ENCODE measurements around the gene KIF25.

The KIF25 gene

DNA sequence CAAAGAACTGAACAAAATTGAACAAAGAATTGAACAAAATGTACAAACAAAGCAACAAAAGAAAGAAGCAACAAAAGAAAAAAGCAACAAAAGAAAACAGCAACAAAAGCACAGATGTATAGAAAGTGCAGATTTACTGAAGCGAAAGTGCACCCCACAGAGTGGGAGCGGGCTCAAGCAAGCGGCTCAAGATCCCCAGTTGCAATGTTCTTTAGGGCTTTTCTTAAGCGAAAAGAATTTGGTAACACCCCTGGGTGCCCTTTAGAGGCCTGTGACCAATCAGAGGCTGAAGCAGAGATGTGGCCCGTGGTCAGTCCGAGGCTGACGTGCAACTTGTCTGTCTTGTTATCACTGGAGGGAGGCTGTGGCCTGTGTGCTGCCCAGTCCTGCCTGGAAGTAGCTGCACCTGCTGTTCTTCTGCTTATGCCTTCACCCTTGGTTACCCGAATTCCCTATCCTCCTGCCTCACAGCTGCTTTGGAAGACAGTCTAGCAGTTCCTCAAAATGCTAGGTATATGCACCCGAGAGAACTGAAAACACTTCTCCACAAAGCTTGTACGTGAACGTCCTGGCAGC lies 13.2 kb upstream of the KIF25 start:
- Histone ChIP-seq H3K27me3 (ENCODE audit: insufficient read depth, low read length, poor library complexity, severe bottlenecking) (no peaks in the 10 kb centered on the region), H3K4me3 (ENCODE audit: low read length, poor library complexity, severe bottlenecking) (no peak overlapping the region), H3K9me3 (ENCODE audit: insufficient read depth, low read depth, low read length) (peaks cover 11% of the 10 kb centered on the region; the same call in 1 of the 2 replicates), H3K9ac (ENCODE audit: low read depth, low read length, poor library complexity, severe bottlenecking) (no peak overlapping the region), H3F3A (ENCODE audit: low read depth) (no peaks in the 10 kb centered on the region), H3K9me2 (replicated peaks; ENCODE audit: low read depth, low read length) (no peaks in the 10 kb centered on the region), H3K4me1 (ENCODE audit: insufficient read depth, low read length, poor library complexity, severe bottlenecking) (no peaks in the 10 kb centered on the region), H4K20me1 (ENCODE audit: insufficient read depth, low read length, poor library complexity, severe bottlenecking) (no peaks in the 10 kb centered on the region), H3K36me3 (ENCODE audit: insufficient read depth, low read length) (no peaks in the 10 kb centered on the region), H2AFZ (ENCODE audit: low read length) (no peak overlapping the region), H3K79me2 (ENCODE audit: insufficient read depth, low read length) (no peaks in the 10 kb centered on the region), H3K4me2 (ENCODE audit: low read depth, low read length, poor library complexity, severe bottlenecking) (no peak overlapping the region)
- TF ChIP-seq, protein P1, sequence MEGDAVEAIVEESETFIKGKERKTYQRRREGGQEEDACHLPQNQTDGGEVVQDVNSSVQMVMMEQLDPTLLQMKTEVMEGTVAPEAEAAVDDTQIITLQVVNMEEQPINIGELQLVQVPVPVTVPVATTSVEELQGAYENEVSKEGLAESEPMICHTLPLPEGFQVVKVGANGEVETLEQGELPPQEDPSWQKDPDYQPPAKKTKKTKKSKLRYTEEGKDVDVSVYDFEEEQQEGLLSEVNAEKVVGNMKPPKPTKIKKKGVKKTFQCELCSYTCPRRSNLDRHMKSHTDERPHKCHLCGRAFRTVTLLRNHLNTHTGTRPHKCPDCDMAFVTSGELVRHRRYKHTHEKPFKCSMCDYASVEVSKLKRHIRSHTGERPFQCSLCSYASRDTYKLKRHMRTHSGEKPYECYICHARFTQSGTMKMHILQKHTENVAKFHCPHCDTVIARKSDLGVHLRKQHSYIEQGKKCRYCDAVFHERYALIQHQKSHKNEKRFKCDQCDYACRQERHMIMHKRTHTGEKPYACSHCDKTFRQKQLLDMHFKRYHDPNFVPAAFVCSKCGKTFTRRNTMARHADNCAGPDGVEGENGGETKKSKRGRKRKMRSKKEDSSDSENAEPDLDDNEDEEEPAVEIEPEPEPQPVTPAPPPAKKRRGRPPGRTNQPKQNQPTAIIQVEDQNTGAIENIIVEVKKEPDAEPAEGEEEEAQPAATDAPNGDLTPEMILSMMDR (conservative IDR thresholded peaks at IDR 0.05; ENCODE audit: low read length): no peak
- no peak for TF ChIP-seq EZH2phosphoT487 (IDR thresholded peaks at IDR 0.05; ENCODE audit: borderline replicate concordance)

DNA sequence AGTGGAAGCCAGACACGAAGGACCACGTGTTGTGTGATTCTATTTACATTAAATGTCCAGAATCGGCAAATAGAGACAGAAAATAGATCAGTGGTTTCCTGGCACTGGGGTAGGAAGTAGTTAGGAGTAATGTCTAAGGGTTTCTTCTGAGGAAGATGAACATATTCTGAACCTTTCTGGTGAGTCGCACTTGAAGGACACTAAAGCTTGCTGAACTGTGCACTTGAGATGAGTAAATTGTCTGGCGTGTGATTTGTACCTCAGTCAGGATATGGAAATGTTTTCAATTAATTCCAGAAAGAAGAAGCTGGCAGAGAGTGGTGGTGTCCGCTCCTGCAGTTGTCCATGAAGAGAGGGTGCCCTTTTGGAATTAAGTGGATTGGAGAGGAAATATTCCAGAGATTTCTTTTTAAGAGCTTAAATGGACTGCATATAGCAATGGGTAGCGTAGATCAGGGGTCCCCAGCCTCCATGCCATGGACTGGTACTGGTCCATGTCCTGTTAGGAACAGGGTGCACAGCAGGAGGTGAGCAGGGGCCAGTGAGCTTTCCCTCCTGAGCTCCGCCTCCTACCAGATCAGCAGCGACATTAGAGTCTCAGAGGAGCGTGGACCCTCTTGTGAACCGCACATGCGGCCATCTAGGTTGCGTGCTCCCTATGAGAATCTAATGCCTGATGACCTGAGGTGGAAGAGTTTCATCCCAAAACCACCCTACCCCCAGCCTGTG lies 12.4 kb upstream of the KIF25 start:
- Histone ChIP-seq H3K9me2 (replicated peaks; ENCODE audit: low read depth, low read length) (no peaks in the 10 kb centered on the region), H3K4me1 (ENCODE audit: insufficient read depth, low read length, poor library complexity, severe bottlenecking) (no peaks in the 10 kb centered on the region), H3K9me3 (ENCODE audit: insufficient read depth, low read depth, low read length) (peaks cover 11% of the 10 kb centered on the region; the same call in 1 of the 2 replicates), H3K27me3 (ENCODE audit: insufficient read depth, low read length, poor library complexity, severe bottlenecking) (no peaks in the 10 kb centered on the region), H4K20me1 (ENCODE audit: insufficient read depth, low read length, poor library complexity, severe bottlenecking) (no peaks in the 10 kb centered on the region), H3F3A (ENCODE audit: low read depth) (no peaks in the 10 kb centered on the region), H3K4me3 (ENCODE audit: low read length, poor library complexity, severe bottlenecking) (no peak overlapping the region), H3K9ac (ENCODE audit: low read depth, low read length, poor library complexity, severe bottlenecking) (no peak overlapping the region), H3K36me3 (ENCODE audit: insufficient read depth, low read length) (no peaks in the 10 kb centered on the region), H3K79me2 (ENCODE audit: insufficient read depth, low read length) (no peaks in the 10 kb centered on the region), H2AFZ (ENCODE audit: low read length) (no peak overlapping the region), H3K4me2 (ENCODE audit: low read depth, low read length, poor library complexity, severe bottlenecking) (no peak overlapping the region)
- TF ChIP-seq EZH2phosphoT487 (IDR thresholded peaks at IDR 0.05; ENCODE audit: borderline replicate concordance): no peak
- TF ChIP-seq, protein P1 (conservative IDR thresholded peaks at IDR 0.05; ENCODE audit: low read length): no peak

DNA sequence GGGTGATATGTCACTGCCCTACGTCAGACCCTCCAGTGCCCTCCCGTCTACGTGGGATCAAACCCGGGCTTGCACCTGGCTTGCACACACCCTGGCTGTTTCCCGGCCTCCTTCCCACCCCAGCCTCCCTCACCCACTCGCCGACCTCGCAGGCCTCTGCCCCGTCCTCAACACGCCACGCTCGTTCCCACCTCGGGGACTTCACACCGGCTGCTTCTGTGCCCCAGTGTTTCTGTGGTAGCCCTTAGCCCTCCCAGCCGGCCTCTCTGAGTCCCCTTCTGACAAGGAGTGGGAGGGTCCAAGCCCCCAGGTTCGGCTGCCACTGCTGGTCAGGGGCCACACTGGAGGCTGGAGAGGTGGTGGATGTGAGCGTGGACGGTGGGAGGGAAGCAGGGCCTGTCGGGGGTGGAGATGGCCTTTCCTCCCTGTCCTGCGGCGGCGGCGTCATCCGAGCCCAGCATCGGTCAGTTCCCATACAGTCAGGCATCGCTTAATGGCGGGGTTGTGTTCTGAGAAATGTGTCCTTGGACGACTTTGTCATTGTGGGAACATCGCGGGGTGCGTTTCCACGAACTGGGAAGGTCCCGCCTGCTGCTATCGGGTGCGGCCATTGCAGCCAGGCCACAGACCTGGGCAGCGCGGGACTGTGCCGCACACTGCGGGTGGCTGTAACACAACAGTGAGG lies 11.4 kb upstream of the KIF25 start:
- Histone ChIP-seq H3K9me2 (replicated peaks; ENCODE audit: low read depth, low read length) (no peaks in the 10 kb centered on the region), H3K27me3 (ENCODE audit: insufficient read depth, low read length, poor library complexity, severe bottlenecking) (no peaks in the 10 kb centered on the region), H3K36me3 (ENCODE audit: insufficient read depth, low read length) (no peaks in the 10 kb centered on the region), H3K4me3 (ENCODE audit: low read length, poor library complexity, severe bottlenecking) (no peak overlapping the region), H3K9me3 (ENCODE audit: insufficient read depth, low read depth, low read length) (peaks cover 14% of the 10 kb centered on the region; the same call in 1 of the 2 replicates), H4K20me1 (ENCODE audit: insufficient read depth, low read length, poor library complexity, severe bottlenecking) (no peaks in the 10 kb centered on the region), H3K79me2 (ENCODE audit: insufficient read depth, low read length) (no peaks in the 10 kb centered on the region), H3F3A (ENCODE audit: low read depth) (no peaks in the 10 kb centered on the region), H2AFZ (ENCODE audit: low read length) (no peak overlapping the region), H3K4me1 (ENCODE audit: insufficient read depth, low read length, poor library complexity, severe bottlenecking) (no peaks in the 10 kb centered on the region), H3K9ac (ENCODE audit: low read depth, low read length, poor library complexity, severe bottlenecking) (no peak overlapping the region), H3K4me2 (ENCODE audit: low read depth, low read length, poor library complexity, severe bottlenecking) (no peak overlapping the region)
- TF ChIP-seq, protein P1 (conservative IDR thresholded peaks at IDR 0.05; ENCODE audit: low read length): no peak
- no peak for TF ChIP-seq EZH2phosphoT487 (IDR thresholded peaks at IDR 0.05; ENCODE audit: borderline replicate concordance)

All from Loucy (cell line).